Prostate gland (tissue), 2 donors: Measurements from ENCODE around the gene TOP3B.

Source experiments
- POLR2A ChIP-seq: fragments of 450-650 bp; IDR thresholded peaks from one replicate; pipeline ENCODE4 v1.6.1; 2016; ENCODE audit warnings: antibody characterized with exemption, mild to moderate bottlenecking
- TF ChIP-seq, protein P1 (sequence below), 4 experiments: fragments of 200-600 bp in 2 of 4; fragments of 450-650 bp in 2 of 4; sonication (generic) in 2 of 4; IDR thresholded peaks; 1 replicate in 3 of 4; 2 replicates in 1 of 4; pipeline ENCODE4 v1.5.1; 2016 to 2019; ENCODE audit warnings: antibody characterized with exemption in 4 of 4, mild to moderate bottlenecking in 2 of 4, moderate library complexity in 2 of 4

DNA sequence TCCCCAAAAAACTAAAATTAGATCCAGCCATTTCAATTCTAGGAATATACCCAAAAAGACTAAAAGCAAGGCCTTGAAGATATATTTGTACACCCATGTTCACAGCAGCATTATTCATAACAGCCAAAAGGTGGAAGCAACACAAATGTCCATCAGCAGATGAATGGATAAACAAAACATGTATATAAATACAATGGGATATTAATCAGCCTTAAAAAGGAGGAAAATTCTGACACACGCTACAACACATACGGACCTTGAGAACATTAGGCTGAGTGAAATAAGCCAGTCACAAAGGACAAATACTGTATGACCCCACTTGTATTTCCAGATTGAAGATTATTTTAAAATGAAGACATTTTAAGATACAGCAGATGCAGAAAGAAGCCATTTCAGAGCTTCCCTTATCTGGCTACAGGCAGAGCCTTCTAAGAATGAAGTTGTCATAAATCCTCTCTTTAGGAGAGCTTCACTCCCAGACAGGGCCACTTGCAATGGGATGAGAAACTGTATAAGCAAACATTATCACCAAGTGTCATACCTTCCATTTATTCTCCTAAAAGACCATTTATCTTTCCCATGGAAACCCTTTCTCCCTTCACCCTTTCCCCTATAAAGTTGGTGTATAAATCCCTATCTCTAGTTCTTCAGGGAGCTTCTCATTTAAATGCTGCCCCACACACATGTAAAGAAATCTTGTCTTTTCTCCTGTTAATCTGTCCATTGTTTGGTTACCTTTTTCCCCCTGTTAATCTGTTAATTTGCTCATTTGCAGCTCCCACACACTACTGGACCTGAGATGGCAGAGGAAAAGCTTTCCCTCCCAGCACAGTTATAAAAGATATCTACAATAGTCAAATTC lies 19.3 kb upstream of the TOP3B start:
- TF ChIP-seq, protein P1, sequence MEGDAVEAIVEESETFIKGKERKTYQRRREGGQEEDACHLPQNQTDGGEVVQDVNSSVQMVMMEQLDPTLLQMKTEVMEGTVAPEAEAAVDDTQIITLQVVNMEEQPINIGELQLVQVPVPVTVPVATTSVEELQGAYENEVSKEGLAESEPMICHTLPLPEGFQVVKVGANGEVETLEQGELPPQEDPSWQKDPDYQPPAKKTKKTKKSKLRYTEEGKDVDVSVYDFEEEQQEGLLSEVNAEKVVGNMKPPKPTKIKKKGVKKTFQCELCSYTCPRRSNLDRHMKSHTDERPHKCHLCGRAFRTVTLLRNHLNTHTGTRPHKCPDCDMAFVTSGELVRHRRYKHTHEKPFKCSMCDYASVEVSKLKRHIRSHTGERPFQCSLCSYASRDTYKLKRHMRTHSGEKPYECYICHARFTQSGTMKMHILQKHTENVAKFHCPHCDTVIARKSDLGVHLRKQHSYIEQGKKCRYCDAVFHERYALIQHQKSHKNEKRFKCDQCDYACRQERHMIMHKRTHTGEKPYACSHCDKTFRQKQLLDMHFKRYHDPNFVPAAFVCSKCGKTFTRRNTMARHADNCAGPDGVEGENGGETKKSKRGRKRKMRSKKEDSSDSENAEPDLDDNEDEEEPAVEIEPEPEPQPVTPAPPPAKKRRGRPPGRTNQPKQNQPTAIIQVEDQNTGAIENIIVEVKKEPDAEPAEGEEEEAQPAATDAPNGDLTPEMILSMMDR (IDR thresholded peaks at IDR 0.05) = no peak
- no peak for TF ChIP-seq POLR2A
